H1 (cell line): ENCODE measurements around the gene SAMD14. TPM values are rescaled to one million over a fixed set of nuclear protein-coding genes. Genes with fewer than 3 reads are reported as not detected.

Source experiments
- CTCF ChIA-PET: fragments of 300-600 bp; sonication (Branson Sonifier 250); formaldehyde crosslinking; loops from one replicate; lab custom pipeline; 2021; ENCODE audit not compliant: partially characterized antibody; lab: Charles Lee
- POLR2A ChIA-PET: fragments of 300-600 bp; sonication (Branson Sonifier 250); formaldehyde crosslinking; loops from one replicate; lab custom pipeline; 2021; ENCODE audit warnings: inconsistent platforms; ENCODE audit not compliant: partially characterized antibody; lab: Charles Lee
- DNase-seq, 2 experiments: peaks; one replicate each; pipeline versions ENCODE4 v3.0.0 to v3.0.0-alpha.2; 2010 to 2022; ENCODE audit warnings: low spot score in 2 of 2, low read depth in 1 of 2, mixed read lengths in 1 of 2
- FAIRE-seq: peaks from 2 replicates; lab custom pipeline; 2011; peaks lifted over from hg19 to GRCh38; lab: Jason Lieb, UNC
- H2AFZ ChIP-seq: 2 replicates; pipeline ENCODE4 v1.8.1; 2012; ENCODE audit warnings: low read length, inconsistent platforms
- H2AK5ac ChIP-seq: 2 replicates; pipeline ENCODE4 v1.6.1; 2013; ENCODE audit warnings: low read depth, low read length
- H2BK120ac ChIP-seq: replicated peaks from 2 replicates; pipeline ENCODE3; 2013; ENCODE audit warnings: low read depth, low read length, inconsistent platforms
- H2BK12ac ChIP-seq: 2 replicates; pipeline ENCODE4 v1.6.1; 2013; ENCODE audit warnings: low read depth, low read length
- H2BK15ac ChIP-seq: 2 replicates; pipeline ENCODE4 v1.6.1; 2013; ENCODE audit warnings: low read length
- H2BK20ac ChIP-seq: 2 replicates; pipeline ENCODE4 v1.6.1; 2013; ENCODE audit warnings: low read length
- H2BK5ac ChIP-seq: 2 replicates; pipeline ENCODE4 v1.6.1; 2013; ENCODE audit warnings: low read depth, low read length
- H3K14ac ChIP-seq: 2 replicates; pipeline ENCODE4 v1.6.1; 2013; ENCODE audit warnings: inconsistent platforms; ENCODE audit not compliant: insufficient read length
- H3K18ac ChIP-seq: 2 replicates; pipeline ENCODE4 v1.6.1; 2013; ENCODE audit warnings: low read length; ENCODE audit errors: extremely low read depth
- H3K23ac ChIP-seq: 2 replicates; pipeline ENCODE4 v1.6.1; 2013; ENCODE audit warnings: inconsistent platforms; ENCODE audit not compliant: insufficient read length
- H3K23me2 ChIP-seq: 2 replicates; pipeline ENCODE4 v1.6.1; 2013; ENCODE audit warnings: low read depth, low read length
- H3K27ac ChIP-seq: 2 replicates; pipeline ENCODE4 v1.6.1; 2011; ENCODE audit warnings: low read depth, low read length, inconsistent platforms
- H3K27me3 ChIP-seq, 4 experiments: replicated peaks in 1 of 4; 1 replicate in 1 of 4; 2 replicates in 3 of 4; pipeline versions ENCODE4 v1.6.1 to v1.8.1; 2011 to 2013; ENCODE audit warnings: low read length in 3 of 4, mild to moderate bottlenecking in 3 of 4, inconsistent platforms in 2 of 4, mixed read lengths in 2 of 4, moderate library complexity in 1 of 4; ENCODE audit not compliant: control insufficient read depth in 3 of 4, insufficient read depth in 3 of 4; ENCODE audit errors: extremely low read depth in 1 of 4
- H3K36me3 ChIP-seq, 4 experiments: 2 replicates each; pipeline versions ENCODE4 v1.6.1 to v1.8.1; 2011 to 2013; ENCODE audit warnings: mild to moderate bottlenecking in 4 of 4, low read length in 3 of 4, moderate library complexity in 2 of 4, control low read depth in 1 of 4, inconsistent platforms in 1 of 4; ENCODE audit not compliant: insufficient read depth in 4 of 4, control insufficient read depth in 2 of 4
- H3K4ac ChIP-seq: replicated peaks from 2 replicates; pipeline ENCODE3; 2013; ENCODE audit warnings: low read length, low read depth, mixed read lengths, inconsistent platforms; ENCODE audit not compliant: insufficient read length
- H3K4me1 ChIP-seq, 4 experiments: replicated peaks in 1 of 4; 1 replicate in 1 of 4; 2 replicates in 3 of 4; pipeline versions ENCODE4 v1.6.1 to v1.8.1; 2011 to 2013; ENCODE audit warnings: low read length in 3 of 4, inconsistent platforms in 2 of 4, mixed read lengths in 1 of 4; ENCODE audit not compliant: insufficient read depth in 4 of 4, control insufficient read depth in 3 of 4
- H3K4me2 ChIP-seq, 2 experiments: 2 replicates each; pipeline versions ENCODE4 v1.6.1 to v1.8.1; 2011 to 2013; ENCODE audit warnings: low read depth in 2 of 2, low read length in 2 of 2, control low read depth in 1 of 2, inconsistent platforms in 1 of 2, mild to moderate bottlenecking in 1 of 2; ENCODE audit not compliant: insufficient read depth in 1 of 2
- H3K4me3 ChIP-seq, 4 experiments: fragments of 200-600, 300-600 bp in 1 of 4; sonication (generic), shearing (Covaris generic), sonication (Bioruptor Twin) in 1 of 4; 2 replicates each; pipeline versions ENCODE4 v1.5.1 to v1.8.1; 2011 to 2016; ENCODE audit warnings: low read length in 4 of 4, low read depth in 3 of 4, control low read depth in 2 of 4, inconsistent platforms in 2 of 4, mild to moderate bottlenecking in 2 of 4, mixed read lengths in 1 of 4, moderate library complexity in 1 of 4; ENCODE audit not compliant: insufficient read depth in 2 of 4; ENCODE audit errors: extremely low read depth in 1 of 4
- H3K56ac ChIP-seq: replicated peaks from 2 replicates; pipeline ENCODE3; 2013; ENCODE audit warnings: low read depth, mild to moderate bottlenecking, mixed read lengths, low read length, inconsistent platforms; ENCODE audit not compliant: insufficient read length
- H3K79me1 ChIP-seq: 2 replicates; pipeline ENCODE4 v1.6.1; 2013; ENCODE audit warnings: low read depth, low read length, control low read depth
- H3K79me2 ChIP-seq, 2 experiments: 2 replicates each; pipeline versions ENCODE4 v1.6.1 to v1.8.1; 2012 to 2013; ENCODE audit warnings: low read length in 2 of 2, mild to moderate bottlenecking in 2 of 2, inconsistent platforms in 1 of 2; ENCODE audit not compliant: insufficient read depth in 2 of 2, control insufficient read depth in 1 of 2
- H3K9ac ChIP-seq, 4 experiments: replicated peaks in 1 of 4; 1 replicate in 1 of 4; 2 replicates in 3 of 4; pipeline versions ENCODE4 v1.6.1 to v1.8.1; 2011 to 2013; ENCODE audit warnings: low read depth in 3 of 4, low read length in 3 of 4, control low read depth in 2 of 4, mild to moderate bottlenecking in 2 of 4, moderate library complexity in 2 of 4, inconsistent platforms in 1 of 4; ENCODE audit errors: extremely low read depth in 1 of 4
- H3K9me3 ChIP-seq, 2 experiments: 2 replicates each; pipeline versions ENCODE4 v1.6.1 to v1.8.1; 2012 to 2013; ENCODE audit warnings: mild to moderate bottlenecking in 2 of 2, moderate library complexity in 2 of 2, control low read depth in 1 of 2, inconsistent platforms in 1 of 2, low read depth in 1 of 2, low read length in 1 of 2, mixed read lengths in 1 of 2; ENCODE audit not compliant: insufficient read depth in 2 of 2
- H4K20me1 ChIP-seq, 2 experiments: replicated peaks in 1 of 2; 2 replicates each; pipeline versions ENCODE3 to v1.8.1; 2011 to 2013; ENCODE audit warnings: inconsistent platforms in 2 of 2, low read length in 2 of 2, mild to moderate bottlenecking in 1 of 2; ENCODE audit not compliant: insufficient read depth in 2 of 2, control insufficient read depth in 1 of 2
- H4K5ac ChIP-seq: 2 replicates; pipeline ENCODE4 v1.6.1; 2013; ENCODE audit warnings: low read length, low read depth, mixed read lengths, inconsistent platforms; ENCODE audit not compliant: insufficient read length
- H4K8ac ChIP-seq: 2 replicates; pipeline ENCODE4 v1.8.0; 2013; ENCODE audit warnings: mild to moderate bottlenecking, moderate library complexity, low read length, inconsistent platforms; ENCODE audit not compliant: insufficient read depth; ENCODE audit errors: extremely low read depth
- H4K91ac ChIP-seq: replicated peaks from 2 replicates; pipeline ENCODE3; 2013; ENCODE audit warnings: low read length, mixed read lengths, inconsistent platforms; ENCODE audit not compliant: insufficient read length
- CEBPB ChIP-seq: IDR thresholded peaks from 2 replicates; pipeline ENCODE4 v1.6.1; 2012; ENCODE audit warnings: low read depth, low read length
- CHD2 ChIP-seq: IDR thresholded peaks from 2 replicates; pipeline ENCODE4 v1.6.1; 2012; ENCODE audit warnings: low read length, improper control_type of control experiment
- EZH2 ChIP-seq: fragments of 200-600 bp; sonication (generic); IDR thresholded peaks from 2 replicates; pipeline ENCODE4 v1.7.1; 2012; ENCODE audit warnings: low read depth, mild to moderate bottlenecking, moderate library complexity, low read length, inconsistent platforms; ENCODE audit not compliant: severe bottlenecking
- SP1 ChIP-seq: IDR thresholded peaks from 2 replicates; pipeline ENCODE4 v1.6.1; 2011; ENCODE audit warnings: low read depth, low read length
- WGBS, 2 experiments: shearing (Covaris generic) in 1 of 2; methylation state at CpG; one replicate each; pipeline versions ENCODE4 v1.1.6 to v1.1.7; 2013 to 2015; ENCODE audit warnings: low lambda C conversion rate in 2 of 2, mixed read lengths in 2 of 2, inconsistent platforms in 1 of 2, low coverage in 1 of 2, missing lambda C conversion rate in 1 of 2; ENCODE audit not compliant: insufficient replicate concordance in 2 of 2, insufficient coverage in 1 of 2, insufficient read length in 1 of 2; ENCODE audit errors: extremely low coverage in 1 of 2, missing lambda C conversion rate in 1 of 2; 5-methylcytosine and 5-hydroxymethylcytosine counted together
- polyA plus RNA-seq, 7 experiments: library from polyadenylated mRNA; depleted of rRNA in 3 of 7; stranded (reverse) in 5 of 7; unstranded in 2 of 7; fragments of >200 nt in 5 of 7; fragments of 200-250 nt in 2 of 7; gene quantifications; 1 replicate in 5 of 7; 2 replicates in 1 of 7; 4 replicates in 1 of 7; pipeline versions ENCODE4 v1.2.1 to v1.2.3, GENCODE V29; 2011 to 2013; ENCODE audit warnings: missing spikeins in 2 of 7, mixed read lengths in 2 of 7
- total RNA-seq: library from RNA; stranded (reverse); fragmentation: NEBNext Ultra II Directional; extraction: Animal tissue kit (Norgen Biotek cat#: 25700); gene quantifications from 2 replicates; pipeline ENCODE4 v1.2.1, GENCODE V29; 2021

Gene SAMD14
- total and polyA plus RNA-seq, 2 of the 8 experiments (the other 6 are each of a cell fraction or from before 2014, with no cell fraction given): 5.7 to 5.8 TPM

DNA sequence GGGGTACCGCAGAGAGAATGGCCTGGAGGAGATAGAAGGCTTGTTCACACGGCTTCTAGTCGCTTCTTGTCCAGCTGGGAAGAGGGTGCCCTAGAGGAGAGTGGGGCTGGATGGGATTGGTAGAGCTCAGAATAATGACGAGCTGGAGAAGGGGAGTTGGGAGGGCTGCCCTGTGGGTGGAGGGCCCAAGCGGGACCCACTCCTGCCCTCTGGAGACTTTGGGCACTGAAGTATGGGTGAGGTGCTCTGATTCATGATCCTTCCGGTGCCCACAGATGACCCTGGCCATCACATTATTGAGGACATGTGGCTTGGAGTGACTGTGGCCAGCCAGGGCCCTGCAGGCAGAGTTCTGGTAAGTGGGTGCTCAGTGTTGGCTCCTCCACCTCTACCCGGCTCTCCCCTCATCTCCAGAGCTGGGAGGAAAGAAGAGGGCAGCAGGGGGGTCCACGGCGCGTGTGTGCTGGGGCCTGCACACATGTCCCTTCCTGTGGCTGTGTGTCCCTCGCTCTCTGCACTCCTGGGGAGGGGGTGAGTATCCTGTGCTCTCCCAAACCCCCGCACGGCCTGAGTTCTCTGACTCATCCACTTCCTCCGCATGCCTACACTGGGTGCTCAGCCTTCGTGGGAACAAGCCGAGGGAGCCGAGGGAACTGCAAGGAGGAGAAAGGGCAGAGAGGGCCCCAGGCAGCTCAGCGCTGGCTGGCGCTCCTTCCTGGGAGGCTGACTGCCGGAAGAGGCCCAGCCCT, 65.5 kb downstream of the SAMD14 start:
- Histone ChIP-seq H3K4ac (no peak overlapping the region), H4K20me1 (peaks cover 0 to 2% of the 10 kb centered on the region in 2 experiments), H3K79me2 (no peaks in the 10 kb centered on the region), H2AFZ (no peak overlapping the region), H2BK20ac (no peak overlapping the region), H3K23ac (no peak overlapping the region), H4K5ac (no peak overlapping the region), H2BK15ac (no peak overlapping the region), H3K23me2 (no peaks in the 10 kb centered on the region), H2BK120ac (no peak overlapping the region), H3K27me3 (no peaks in the 10 kb centered on the region), H3K9me3 (no peaks in the 10 kb centered on the region), H3K9ac (no peak overlapping the region), H4K8ac (peak overlapping the region; percentile 72), H3K27ac (no peak overlapping the region), H3K36me3 (no peaks in the 10 kb centered on the region), H3K18ac (no peak overlapping the region), H2BK12ac (no peak overlapping the region), H3K4me1 (peaks cover 0 to 7% (median 2%) of the 10 kb centered on the region in 4 experiments; a peak in 5 of 7 replicates), H2BK5ac (peak overlapping the region; percentile 16; the same call in 1 of the 2 replicates), H3K79me1 (peaks cover 2% of the 10 kb centered on the region; the same call in 1 of the 2 replicates), H3K4me2 (no peak overlapping the region), H3K56ac (no peak overlapping the region), H3K14ac (no peak overlapping the region), H2AK5ac (peak overlapping the region; percentile 53; the same call in 1 of the 2 replicates), H3K4me3 (no peak overlapping the region), H4K91ac (no peak overlapping the region)
- TF ChIP-seq EZH2 (no peak), CHD2 (no peak), CEBPB (no peak), SP1 (no peak)
- WGBS, 2 experiments: 76% methylated on average over 19 of the region's 20 CpGs; no CpG with 5 or more reads in 1 of the 2 experiments
- no peak for FAIRE-seq
- no peak for DNase-seq
- ChIA-PET CTCF (interaction anchor here (0.9 to 14.6 kb wide), 9 partner anchors 8 to 66 kb away, joined by 3 to 169 read pairs (median 4); partner anchors contain the start of gene ITGA3), POLR2A (interaction anchor here (0.6 to 1.2 kb wide), 2 partner anchors 8 to 11 kb away, joined by 3 to 4 read pairs; partner anchors contain the start of gene ITGA3)
